ENCODE measurements around the gene TMEM86B.

- TF ChIP-seq POLR2A (IDR thresholded peaks at IDR 0.05) = no peak
- no peak for TF ChIP-seq CTCF (IDR thresholded peaks at IDR 0.05)
- no peak for TF ChIP-seq POLR2AphosphoS5 (IDR thresholded peaks at IDR 0.05)
These were observed 25.5 kb upstream of the TMEM86B start for GRCh38 chr19:55253842-55254624.
